PFSK-1 (cell line): ENCODE measurements around the gene TMBIM4.

Experiments
- POLR2AphosphoS5 ChIP-seq: IDR thresholded peaks from 2 replicates; pipeline ENCODE4 v1.6.1; 2012; ENCODE audit warnings: low read depth, mild to moderate bottlenecking, control low read depth, low read length, moderate library complexity
- SIN3A ChIP-seq: IDR thresholded peaks from 2 replicates; pipeline ENCODE4 v1.6.1; 2012; ENCODE audit warnings: mild to moderate bottlenecking, low read length, moderate library complexity, borderline replicate concordance; ENCODE audit not compliant: insufficient read depth
- TAF1 ChIP-seq: IDR thresholded peaks from 2 replicates; pipeline ENCODE4 v1.6.1; 2012; ENCODE audit warnings: low read length, control low read depth, borderline replicate concordance; ENCODE audit not compliant: insufficient read depth
- TF ChIP-seq, protein P1 (sequence below), 2 experiments: IDR thresholded peaks; 2 replicates each; pipeline versions ENCODE4 v1.6.1 to v1.8.0; 2011 to 2012; ENCODE audit warnings: low read depth in 2 of 2, low read length in 2 of 2, control low read depth in 1 of 2, inconsistent platforms in 1 of 2, mild to moderate bottlenecking in 1 of 2, moderate library complexity in 1 of 2; ENCODE audit not compliant: insufficient read depth in 1 of 2

DNA sequence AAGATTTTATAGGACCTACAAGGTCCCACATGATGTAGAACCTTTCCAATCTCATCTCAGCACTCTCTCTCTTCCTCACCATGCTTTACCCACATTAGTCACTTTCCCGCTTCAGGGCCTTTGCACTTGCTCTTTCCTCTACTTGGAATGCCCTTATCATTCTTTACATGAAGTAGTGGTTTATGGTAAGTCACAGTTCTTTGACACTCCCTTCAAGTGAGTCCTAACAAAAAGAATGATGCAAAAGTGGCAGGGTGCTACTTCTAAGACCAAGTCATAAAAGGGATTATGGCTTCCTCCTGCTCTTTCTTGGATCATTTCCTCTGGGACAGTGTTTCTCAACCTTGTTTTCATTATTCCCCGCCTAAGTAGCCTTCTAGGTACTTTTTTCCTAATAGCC is 13.1 kb downstream of the TMBIM4 start:
- TF ChIP-seq POLR2AphosphoS5 (no peak), SIN3A (no peak), TAF1 (no peak)
- TF ChIP-seq, protein P1, sequence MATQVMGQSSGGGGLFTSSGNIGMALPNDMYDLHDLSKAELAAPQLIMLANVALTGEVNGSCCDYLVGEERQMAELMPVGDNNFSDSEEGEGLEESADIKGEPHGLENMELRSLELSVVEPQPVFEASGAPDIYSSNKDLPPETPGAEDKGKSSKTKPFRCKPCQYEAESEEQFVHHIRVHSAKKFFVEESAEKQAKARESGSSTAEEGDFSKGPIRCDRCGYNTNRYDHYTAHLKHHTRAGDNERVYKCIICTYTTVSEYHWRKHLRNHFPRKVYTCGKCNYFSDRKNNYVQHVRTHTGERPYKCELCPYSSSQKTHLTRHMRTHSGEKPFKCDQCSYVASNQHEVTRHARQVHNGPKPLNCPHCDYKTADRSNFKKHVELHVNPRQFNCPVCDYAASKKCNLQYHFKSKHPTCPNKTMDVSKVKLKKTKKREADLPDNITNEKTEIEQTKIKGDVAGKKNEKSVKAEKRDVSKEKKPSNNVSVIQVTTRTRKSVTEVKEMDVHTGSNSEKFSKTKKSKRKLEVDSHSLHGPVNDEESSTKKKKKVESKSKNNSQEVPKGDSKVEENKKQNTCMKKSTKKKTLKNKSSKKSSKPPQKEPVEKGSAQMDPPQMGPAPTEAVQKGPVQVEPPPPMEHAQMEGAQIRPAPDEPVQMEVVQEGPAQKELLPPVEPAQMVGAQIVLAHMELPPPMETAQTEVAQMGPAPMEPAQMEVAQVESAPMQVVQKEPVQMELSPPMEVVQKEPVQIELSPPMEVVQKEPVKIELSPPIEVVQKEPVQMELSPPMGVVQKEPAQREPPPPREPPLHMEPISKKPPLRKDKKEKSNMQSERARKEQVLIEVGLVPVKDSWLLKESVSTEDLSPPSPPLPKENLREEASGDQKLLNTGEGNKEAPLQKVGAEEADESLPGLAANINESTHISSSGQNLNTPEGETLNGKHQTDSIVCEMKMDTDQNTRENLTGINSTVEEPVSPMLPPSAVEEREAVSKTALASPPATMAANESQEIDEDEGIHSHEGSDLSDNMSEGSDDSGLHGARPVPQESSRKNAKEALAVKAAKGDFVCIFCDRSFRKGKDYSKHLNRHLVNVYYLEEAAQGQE (IDR thresholded peaks at IDR 0.05; ENCODE audit: insufficient read depth in 1 of 2, low read depth in 2 of 2, low read length in 2 of 2) = no peak
